Choroid plexus epithelial cell (primary cell): ENCODE data around the gene CFAP410.

Experiments
- DNase-seq: peaks from one replicate; pipeline ENCODE4 v3.0.0-alpha.2; 2010; ENCODE audit warnings: low read depth
- H3K4me3 ChIP-seq: 2 replicates; pipeline ENCODE4 v1.5.1; 2011; ENCODE audit warnings: low read depth, mild to moderate bottlenecking, control low read depth, low read length, moderate library complexity
- TF ChIP-seq, protein P1 (sequence below): conservative IDR thresholded peaks from 2 replicates; pipeline ENCODE4 v1.5.1; 2011; ENCODE audit warnings: low read depth, mild to moderate bottlenecking, control low read depth, inconsistent platforms, low read length, moderate library complexity

Gene CFAP410

DNA sequence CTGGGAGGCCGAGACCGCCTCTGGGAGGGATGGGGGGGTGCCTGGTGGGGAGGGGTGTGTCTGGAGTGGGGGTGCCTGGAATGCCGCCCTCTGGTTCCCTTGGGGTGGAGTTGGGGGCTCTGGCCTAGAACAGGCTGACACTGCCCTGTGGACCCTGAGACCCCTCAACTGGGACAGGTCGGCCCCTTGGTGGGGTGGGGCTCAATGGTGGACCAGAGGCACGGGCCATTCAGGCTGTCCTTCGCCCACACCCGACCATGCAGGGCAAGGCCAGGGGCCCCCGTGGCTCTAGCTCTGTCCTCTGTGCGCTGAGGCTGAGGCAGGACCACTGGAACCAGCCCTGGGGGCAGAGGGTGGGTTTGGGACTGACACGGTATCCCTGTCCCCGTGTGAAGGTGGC, 24.6 kb downstream of the CFAP410 start:
- no peak for DNase-seq
- H3K4me3 ChIP-seq = no peak overlapping the region
- TF ChIP-seq, protein P1, sequence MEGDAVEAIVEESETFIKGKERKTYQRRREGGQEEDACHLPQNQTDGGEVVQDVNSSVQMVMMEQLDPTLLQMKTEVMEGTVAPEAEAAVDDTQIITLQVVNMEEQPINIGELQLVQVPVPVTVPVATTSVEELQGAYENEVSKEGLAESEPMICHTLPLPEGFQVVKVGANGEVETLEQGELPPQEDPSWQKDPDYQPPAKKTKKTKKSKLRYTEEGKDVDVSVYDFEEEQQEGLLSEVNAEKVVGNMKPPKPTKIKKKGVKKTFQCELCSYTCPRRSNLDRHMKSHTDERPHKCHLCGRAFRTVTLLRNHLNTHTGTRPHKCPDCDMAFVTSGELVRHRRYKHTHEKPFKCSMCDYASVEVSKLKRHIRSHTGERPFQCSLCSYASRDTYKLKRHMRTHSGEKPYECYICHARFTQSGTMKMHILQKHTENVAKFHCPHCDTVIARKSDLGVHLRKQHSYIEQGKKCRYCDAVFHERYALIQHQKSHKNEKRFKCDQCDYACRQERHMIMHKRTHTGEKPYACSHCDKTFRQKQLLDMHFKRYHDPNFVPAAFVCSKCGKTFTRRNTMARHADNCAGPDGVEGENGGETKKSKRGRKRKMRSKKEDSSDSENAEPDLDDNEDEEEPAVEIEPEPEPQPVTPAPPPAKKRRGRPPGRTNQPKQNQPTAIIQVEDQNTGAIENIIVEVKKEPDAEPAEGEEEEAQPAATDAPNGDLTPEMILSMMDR = no peak

DNA sequence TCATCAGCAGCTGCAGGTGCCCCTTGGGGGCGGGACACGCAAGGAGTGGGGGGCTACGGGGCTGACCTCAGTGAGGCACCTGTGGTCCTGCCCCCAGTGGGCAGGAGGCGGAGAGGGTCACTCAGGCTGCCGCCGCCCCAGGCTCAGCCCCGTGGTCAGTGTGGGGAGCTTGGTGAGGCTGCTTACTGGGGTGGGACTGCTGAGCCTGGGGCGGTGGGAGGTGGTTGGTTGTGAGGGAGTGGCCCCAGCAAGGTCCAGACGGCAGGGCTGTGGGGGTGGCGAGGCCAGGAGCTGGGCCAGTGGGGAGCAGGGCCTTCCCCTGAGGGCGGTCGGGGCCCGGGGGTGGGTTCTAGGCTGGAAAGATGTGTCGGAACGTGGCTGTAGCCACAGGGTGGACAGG, 25.1 kb downstream of the CFAP410 start:
- H3K4me3 ChIP-seq = no peak overlapping the region
- TF ChIP-seq, protein P1 = no peak
- no peak for DNase-seq

DNA sequence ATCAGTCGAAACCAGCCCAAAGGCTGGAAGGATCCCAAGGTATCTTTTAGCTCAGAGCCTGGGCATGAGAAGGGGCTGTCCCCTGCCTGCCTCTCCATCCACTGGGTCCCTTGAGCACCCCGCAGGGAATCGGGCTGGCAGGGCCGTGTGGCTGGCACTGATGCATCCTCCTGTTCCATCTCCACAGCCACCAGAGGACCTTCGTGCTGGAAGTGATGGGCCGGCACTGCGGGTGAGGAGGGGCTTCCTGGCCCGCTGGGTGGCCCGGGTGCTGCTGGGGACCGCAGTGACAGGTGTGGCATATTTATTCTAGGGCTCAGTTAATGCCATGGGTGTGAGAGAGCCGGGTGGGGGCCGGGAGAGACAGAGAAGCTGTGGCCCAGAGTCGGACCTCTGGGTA, 25.7 kb downstream of the CFAP410 start:
- TF ChIP-seq, protein P1 = no peak
- H3K4me3 ChIP-seq = no peak overlapping the region
- DNase-seq = no peak

DNA sequence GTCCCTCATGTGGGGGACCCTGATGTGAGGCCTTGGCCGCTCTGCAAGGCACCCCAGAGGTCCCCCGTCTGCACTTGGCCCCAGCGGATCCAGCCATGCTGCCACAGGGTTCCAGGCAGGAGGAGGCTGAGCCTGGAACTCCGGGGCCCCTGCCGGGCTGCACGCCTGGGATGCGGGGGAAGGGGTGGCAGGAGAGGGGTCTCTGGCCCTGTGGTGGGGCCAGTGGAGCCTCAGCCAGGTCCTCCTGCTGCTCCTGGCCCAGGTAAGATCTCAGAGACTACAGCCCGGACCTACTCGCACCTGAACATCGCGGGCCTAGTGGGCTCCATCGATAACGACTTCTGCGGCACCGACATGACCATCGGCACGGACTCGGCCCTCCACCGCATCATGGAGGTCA, 26.5 kb downstream of the CFAP410 start:
- DNase-seq = no peak
- TF ChIP-seq, protein P1 = no peak
- no peak overlapping the region for H3K4me3 ChIP-seq

DNA sequence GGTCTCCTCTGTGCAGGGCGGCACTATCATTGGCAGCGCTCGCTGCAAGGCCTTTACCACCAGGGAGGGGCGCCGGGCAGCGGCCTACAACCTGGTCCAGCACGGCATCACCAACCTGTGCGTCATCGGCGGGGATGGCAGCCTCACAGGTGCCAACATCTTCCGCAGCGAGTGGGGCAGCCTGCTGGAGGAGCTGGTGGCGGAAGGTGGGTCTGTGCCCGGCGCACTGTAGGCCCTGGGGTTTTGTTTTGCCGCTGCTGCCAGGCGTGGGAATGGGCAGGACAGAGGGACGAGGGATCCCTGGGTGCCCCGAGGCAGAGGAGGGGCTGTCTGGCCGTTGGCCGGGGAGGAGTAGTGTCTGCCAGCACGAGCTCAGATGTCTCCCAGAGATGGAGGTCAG, 27.1 kb downstream of the CFAP410 start:
- DNase-seq = no peak
- TF ChIP-seq, protein P1 = no peak
- H3K4me3 ChIP-seq = no peak overlapping the region

DNA sequence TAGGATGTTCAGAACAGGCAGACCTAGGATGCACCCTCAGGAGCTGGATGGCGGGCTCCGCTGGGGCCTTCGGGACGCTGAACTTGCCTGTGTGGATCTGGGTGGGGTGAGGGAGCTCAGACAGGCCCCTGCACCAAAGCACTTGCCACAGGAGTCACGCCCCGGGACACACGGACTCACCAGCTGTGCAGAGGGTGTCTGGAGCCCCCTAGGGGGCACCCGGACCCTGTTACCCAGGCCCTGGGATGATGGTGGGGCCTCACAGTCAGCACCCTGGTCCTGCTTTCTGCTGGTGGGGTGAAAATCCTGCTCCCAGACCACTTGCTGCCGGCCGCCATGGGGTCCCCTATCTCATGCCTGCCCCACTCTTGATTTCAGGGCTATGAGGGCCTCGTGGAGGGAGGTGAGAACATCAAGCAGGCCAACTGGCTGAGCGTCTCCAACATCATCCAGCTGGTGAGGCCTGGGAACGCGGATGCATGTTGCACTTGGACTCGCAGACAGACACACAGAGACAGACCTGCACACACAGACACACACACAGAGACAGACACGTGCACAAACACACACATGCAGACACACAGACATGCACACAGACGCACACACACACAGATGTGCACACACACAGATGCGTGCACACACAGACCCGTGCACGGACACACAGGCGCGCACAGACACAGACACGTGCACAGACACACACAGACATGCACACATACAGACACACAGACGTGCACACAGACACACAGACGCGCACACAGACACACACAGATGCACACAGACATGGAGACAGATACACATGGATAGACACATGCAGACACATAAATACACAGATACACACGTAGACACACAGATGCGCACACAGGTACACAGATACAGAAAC, 28.3 kb downstream of the CFAP410 start:
- H3K4me3 ChIP-seq = no peak overlapping the region
- no peak for DNase-seq
- TF ChIP-seq, protein P1 = no peak
